Pancreas (tissue), 10 donors: ENCODE data around the gene LRRC49. TPM values are rescaled to one million over a fixed set of nuclear protein-coding genes. Genes with fewer than 3 reads are reported as not detected.

Source experiments
- ATAC-seq, 4 donors: fragments of 200-7000 bp; cut with Tn5 transposase; one replicate each; pipeline versions ENCODE4 v1.8.0 to v1.9.1; 2020; ENCODE audit warnings: mild to moderate bottlenecking in 4 of 4, moderate library complexity in 4 of 4
- DNase-seq, 6 donors: peaks; one replicate each; pipeline ENCODE4 v3.0.0-alpha.2; 2020
- FAIRE-seq: peaks from 2 replicates; lab custom pipeline; 2012; peaks lifted over from hg19 to GRCh38; lab: Jason Lieb, UNC
- H3K27ac ChIP-seq, 4 donors: fragments of 200-600 bp; sonication (generic); 1 replicate in 3 of 4; 2 replicates in 1 of 4; pipeline versions ENCODE4 v1.5.0 to v1.8.0; 2020
- H3K27me3 ChIP-seq, 4 donors: fragments of 200-600 bp; one replicate each; pipeline ENCODE4 v1.8.0; 2021
- H3K36me3 ChIP-seq, 3 donors: fragments of 200-600 bp; sonication (generic) in 1 of 3; one replicate each; pipeline versions ENCODE4 v1.5.0 to v1.8.0; 2020 to 2021
- H3K4me1 ChIP-seq, 3 donors: fragments of 200-600 bp; one replicate each; pipeline ENCODE4 v1.8.0; 2021
- H3K4me3 ChIP-seq, 4 donors: fragments of 200-600 bp; sonication (generic) in 2 of 4; one replicate each; pipeline versions ENCODE4 v1.5.0 to v1.8.0; 2020 to 2021
- H3K9me3 ChIP-seq, 4 donors: fragments of 200-600 bp; one replicate each; pipeline ENCODE4 v1.8.0; 2021
- CTCF ChIP-seq, 4 donors: fragments of 200-600 bp; sonication (generic) in 3 of 4; IDR thresholded peaks; one replicate each; pipeline versions ENCODE4 v1.5.0 to v1.8.0; 2021; ENCODE audit warnings: antibody characterized with exemption in 4 of 4
- WGBS, 2 donors: extraction: QIAGEN DNeasy Blood & Tissue Kit; methylation state at CpG; one replicate each; pipeline ENCODE4 v1.1.7; 2013; 5-methylcytosine and 5-hydroxymethylcytosine counted together
- intact Hi-C, 3 donors: fragments of 100-400 bp; cut with DNase I; formaldehyde crosslinking; loops; one replicate each; pipeline versions ENCODE4 v1.11.1 to v1.14.2; 2022
- polyA plus RNA-seq, 2 donors: library from polyadenylated mRNA; stranded (reverse); fragments of 200-250 nt; gene quantifications; one replicate each; pipeline ENCODE4 v1.2.3, GENCODE V29; 2013
- total RNA-seq, 6 donors: library from RNA; stranded (reverse); fragmentation: NEBNext Ultra II Directional in 4 of 6; extraction: Animal tissue kit (Norgen Biotek cat#: 25700) in 4 of 6; gene quantifications; one replicate each; pipeline versions ENCODE4 v1.2.1 to v1.2.4, GENCODE V29; 2021 to 2023
- donor health status: healthy with polysubstance abuse.
- donor health status: DM: no; HTN: no; CAD: no; lungs with moderate emphysema.
- donor health status: DM: no; HTN: no; CAD: no.
- donor health status: control.
- donor health status: control.
- donor health status: Bipolar disorder and iron deficiency.
- donor health status: DM: yes; HTN: yes; CAD: no.
- donor health status: DM: no; HTN: no; CAD: no.
- donor health status: DM: no; HTN: no; CAD: no.
- donor health status: DM: yes; HTN: yes; CAD: no.

The LRRC49 gene
- total and polyA plus RNA-seq, 8 donors = 1.7 to 6.4 (median 4.0) TPM

- no peak overlapping the region for H3K27ac ChIP-seq
- DNase-seq (no peak), ATAC-seq (no peak), FAIRE-seq (no peak)
- H3K4me1 ChIP-seq = no peaks in the 10 kb centered on the region
- intact Hi-C loops = no loop called here
- no peak for TF ChIP-seq CTCF (IDR thresholded peaks at IDR 0.05)
- 78 to 80% methylated on average over 11 of the region's 11 CpGs for WGBS, 2 donors
- H3K36me3 ChIP-seq = no peaks in the 10 kb centered on the region
- no peaks in the 10 kb centered on the region for H3K27me3 ChIP-seq
- H3K4me3 ChIP-seq = no peak overlapping the region
- no peaks in the 10 kb centered on the region for H3K9me3 ChIP-seq
Observed at GRCh38 chr15:70859998-70860397, 32.6 kb upstream of the LRRC49 start.

GRCh38 chr15:70863450-70864218 is 29.0 kb upstream of the LRRC49 start:
- Histone ChIP-seq H3K27ac (peak overlapping the region in 2 of 4 donors; percentile 21 to 55), H3K36me3 (no peaks in the 10 kb centered on the region), H3K27me3 (no peaks in the 10 kb centered on the region), H3K4me3 (no peak overlapping the region), H3K4me1 (no peaks in the 10 kb centered on the region), H3K9me3 (no peaks in the 10 kb centered on the region)
- intact Hi-C loops = no loop called here
- DNase-seq = no peak
- FAIRE-seq = no peak
- TF ChIP-seq CTCF (IDR thresholded peaks at IDR 0.05) = no peak
- WGBS, 2 donors = 51 to 54% methylated on average over 4 of the region's 4 CpGs
- peak in 3 of 4 donors; percentile 74 to 83 (median 83) for ATAC-seq

DNA sequence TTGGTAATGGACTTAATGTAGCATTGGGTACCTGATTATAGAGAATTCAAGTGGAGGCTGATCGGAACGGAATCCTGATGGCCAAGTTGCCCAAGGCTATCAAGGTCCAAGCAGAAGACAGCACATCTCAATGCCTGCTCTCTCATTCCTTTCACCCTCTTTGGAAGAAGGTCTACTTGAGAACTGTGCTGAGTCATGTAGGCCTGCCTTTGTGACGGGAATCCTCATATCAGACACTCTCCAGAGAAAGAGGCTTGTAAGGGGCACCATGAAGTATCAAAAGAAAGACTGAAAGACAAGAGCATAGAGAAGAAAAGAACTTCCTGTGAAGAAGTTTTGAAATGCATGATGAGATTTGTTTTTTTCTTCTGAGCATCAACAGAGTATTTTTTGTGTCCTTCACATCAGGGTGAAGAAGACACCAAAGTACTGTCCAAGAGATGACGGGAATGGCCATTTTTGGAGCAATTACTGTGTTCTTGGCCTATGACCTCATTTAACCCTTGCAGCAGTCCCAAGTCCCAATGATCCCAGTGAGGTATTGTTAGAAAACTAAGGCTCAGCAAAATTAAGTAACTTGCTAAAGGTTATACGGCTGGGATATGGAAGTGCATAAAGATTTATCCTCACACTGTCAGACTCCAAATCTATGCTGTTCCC is 25.5 kb upstream of the LRRC49 start:
- no peak for FAIRE-seq
- DNase-seq = no peak
- intact Hi-C loops = no loop called here
- Histone ChIP-seq H3K4me1 (no peaks in the 10 kb centered on the region), H3K27ac (no peak overlapping the region), H3K9me3 (no peaks in the 10 kb centered on the region), H3K27me3 (no peaks in the 10 kb centered on the region), H3K4me3 (no peak overlapping the region), H3K36me3 (no peaks in the 10 kb centered on the region)
- 83 to 84% methylated on average over 5 of the region's 5 CpGs for WGBS, 2 donors
- no peak for ATAC-seq
- no peak for TF ChIP-seq CTCF (IDR thresholded peaks at IDR 0.05)

GRCh38 chr15:70867911-70868467 is 24.6 kb upstream of the LRRC49 start:
- FAIRE-seq (no peak), ATAC-seq (peak in 2 of 4 donors; percentile 26 to 65), DNase-seq (no peak)
- intact Hi-C loops = no loop called here
- Histone ChIP-seq H3K4me3 (no peak overlapping the region), H3K27me3 (no peaks in the 10 kb centered on the region), H3K9me3 (no peaks in the 10 kb centered on the region), H3K36me3 (no peaks in the 10 kb centered on the region), H3K4me1 (no peaks in the 10 kb centered on the region), H3K27ac (no peak overlapping the region)
- 58 to 68% methylated on average over 6 of the region's 6 CpGs for WGBS, 2 donors
- no peak for TF ChIP-seq CTCF (IDR thresholded peaks at IDR 0.05)
